GM23338 (cell line): ENCODE measurements around the gene SYNPR. TPM values are rescaled to one million over a fixed set of nuclear protein-coding genes. Genes with fewer than 3 reads are reported as not detected.

ENCODE experiments used
- ATAC-seq: fragments of 200-7000 bp; cut with Tn5 transposase; 3 replicates; pipeline ENCODE4 v1.9.1; 2020
- DNase-seq: peaks from one replicate; pipeline ENCODE4 v3.0.0-alpha.2; 2015; ENCODE audit warnings: low spot score
- H2AFZ ChIP-seq: fragments of 200-600 bp; sonication (generic); 2 replicates; pipeline ENCODE4 v1.8.0; 2016; ENCODE audit warnings: antibody characterized with exemption, mild to moderate bottlenecking, moderate library complexity
- H3F3A ChIP-seq: fragments of 200-600 bp; sonication (generic); replicated peaks from 2 replicates; pipeline ENCODE4 v1.8.0; 2017; ENCODE audit warnings: antibody characterized with exemption, mixed run types, low read depth
- H3K27ac ChIP-seq: fragments of 200-600 bp; sonication (generic); 2 replicates; pipeline ENCODE4 v1.6.1; 2016; ENCODE audit warnings: low read depth
- H3K27me3 ChIP-seq: fragments of 200-600 bp; sonication (generic); 2 replicates; pipeline ENCODE4 v1.8.0; 2016; ENCODE audit warnings: mild to moderate bottlenecking, mixed run types, moderate library complexity; ENCODE audit not compliant: insufficient read depth
- H3K36me3 ChIP-seq: fragments of 200-600 bp; sonication (generic); 2 replicates; pipeline ENCODE4 v1.8.0; 2016; ENCODE audit warnings: mild to moderate bottlenecking; ENCODE audit not compliant: insufficient read depth
- H3K4me1 ChIP-seq: fragments of 200-600 bp; sonication (generic); 2 replicates; pipeline ENCODE4 v1.8.0; 2016; ENCODE audit warnings: mild to moderate bottlenecking, moderate library complexity; ENCODE audit not compliant: insufficient read depth
- H3K4me2 ChIP-seq: fragments of 200-600 bp; sonication (generic); 2 replicates; pipeline ENCODE4 v1.7.1; 2017; ENCODE audit warnings: mixed run types
- H3K4me3 ChIP-seq: fragments of 200-600 bp; sonication (generic); 2 replicates; pipeline ENCODE4 v1.6.1; 2016; ENCODE audit warnings: mixed run types
- H3K79me2 ChIP-seq: fragments of 200-600 bp; sonication (generic); replicated peaks from 2 replicates; pipeline ENCODE4 v1.8.0; 2017; ENCODE audit warnings: mild to moderate bottlenecking; ENCODE audit not compliant: insufficient read depth
- H3K9me2 ChIP-seq: fragments of 200-600 bp; sonication (generic); 2 replicates; pipeline ENCODE4 v1.8.0; 2017; ENCODE audit not compliant: insufficient read depth
- H4K20me1 ChIP-seq: fragments of 200-600 bp; sonication (generic); replicated peaks from 2 replicates; pipeline ENCODE4 v1.8.0; 2017; ENCODE audit warnings: mild to moderate bottlenecking; ENCODE audit not compliant: insufficient read depth
- H3K27ac Mint-ChIP-seq: 2 replicates; pipeline ENCODE4 v1.8.0; 2020; ENCODE audit warnings: inconsistent platforms, mild to moderate bottlenecking, moderate library complexity, mixed read lengths
- H3K27me3 Mint-ChIP-seq: 3 replicates; pipeline ENCODE4 v1.8.0; 2022; ENCODE audit warnings: low read depth, mild to moderate bottlenecking, moderate library complexity, mixed read lengths, inconsistent platforms; ENCODE audit not compliant: insufficient read depth, poor library complexity
- H3K36me3 Mint-ChIP-seq: 3 replicates; pipeline ENCODE4 v1.8.0; 2021; ENCODE audit warnings: low read depth, mild to moderate bottlenecking, inconsistent platforms, moderate library complexity, mixed read lengths
- H3K4me1 Mint-ChIP-seq: 3 replicates; pipeline ENCODE4 v1.8.0; 2020; ENCODE audit warnings: mild to moderate bottlenecking, inconsistent platforms, mixed read lengths
- H3K4me3 Mint-ChIP-seq: 3 replicates; pipeline ENCODE4 v1.8.0; 2021; ENCODE audit warnings: moderate library complexity, mild to moderate bottlenecking, inconsistent platforms, mixed read lengths
- H3K9me3 Mint-ChIP-seq: 3 replicates; pipeline ENCODE4 v1.8.0; 2020; ENCODE audit warnings: moderate library complexity, mild to moderate bottlenecking, inconsistent platforms, mixed read lengths
- CTCF ChIP-seq, 2 experiments: fragments of 200-600 bp in 1 of 2; sonication (generic) in 1 of 2; conservative IDR thresholded peaks; 2 replicates each; pipeline versions ENCODE4 v1.5.1 to v1.6.1; 2016 to 2017; ENCODE audit warnings: antibody characterized with exemption in 2 of 2, low read depth in 2 of 2, mild to moderate bottlenecking in 2 of 2, moderate library complexity in 1 of 2
- ETS1 ChIP-seq: IDR thresholded peaks from 2 replicates; pipeline ENCODE4 v1.6.1; 2016; ENCODE audit warnings: antibody characterized with exemption
- EZH2phosphoT487 ChIP-seq: fragments of 200-600 bp; sonication (generic); IDR thresholded peaks from one replicate; pipeline ENCODE4 v1.8.1; 2018; ENCODE audit warnings: antibody characterized with exemption; ENCODE audit not compliant: unreplicated experiment
- POLR2AphosphoS5 ChIP-seq: IDR thresholded peaks from 2 replicates; pipeline ENCODE4 v1.6.1; 2016; ENCODE audit warnings: antibody characterized with exemption, low read depth
- REST ChIP-seq: IDR thresholded peaks from one replicate; pipeline ENCODE4 v1.6.1; 2018; ENCODE audit warnings: antibody characterized with exemption; ENCODE audit not compliant: unreplicated experiment
- STAT1 ChIP-seq: IDR thresholded peaks from one replicate; pipeline ENCODE4 v1.6.1; 2016; ENCODE audit warnings: antibody characterized with exemption; ENCODE audit not compliant: unreplicated experiment
- polyA plus RNA-seq: library from polyadenylated mRNA; unstranded; fragments of >200 nt; fragmentation: Nextera tagmentation; extraction: Ambion mirVana; gene quantifications from 2 replicates; pipeline ENCODE4 v1.2.1, GENCODE V29; 2016
- total RNA-seq: library from RNA; depleted of rRNA; stranded (reverse); fragments of >200 nt; shearing (Covaris generic); gene quantifications from 2 replicates; pipeline ENCODE4 v1.2.3, GENCODE V29; 2014

Gene SYNPR
- total and polyA plus RNA-seq, 2 experiments from 2014 or later: 0.38 to 0.55 TPM

- no peak overlapping the region for H3K4me2 ChIP-seq
- ATAC-seq (peak; percentile 82), DNase-seq (peak; percentile 44)
- H3K27ac ChIP-seq: no peak overlapping the region
- no peak for TF ChIP-seq REST
- TF ChIP-seq CTCF (conservative IDR thresholded peaks at IDR 0.05; ENCODE audit: low read depth in 2 of 2): peak; percentile 63 to 90
- no peaks in the 10 kb centered on the region for H3K79me2 ChIP-seq
- peaks cover 4% of the 10 kb centered on the region; the same call in 1 of the 2 replicates for H3K4me1 ChIP-seq
- H3K9me2 ChIP-seq: no peaks in the 10 kb centered on the region
- H3K36me3 ChIP-seq: no peaks in the 10 kb centered on the region
- no peaks in the 10 kb centered on the region for H3F3A ChIP-seq
- no peak overlapping the region for H3K4me3 Mint-ChIP-seq
- H3K36me3 Mint-ChIP-seq: no peaks in the 10 kb centered on the region
- H4K20me1 ChIP-seq: no peaks in the 10 kb centered on the region
- H3K27ac Mint-ChIP-seq: no peak overlapping the region
- H2AFZ ChIP-seq: no peak overlapping the region
- H3K9me3 Mint-ChIP-seq: peaks cover 3% of the 10 kb centered on the region; the same call in 1 of the 3 replicates
- peaks cover 8% of the 10 kb centered on the region; the same call in 2 of the 3 replicates for H3K4me1 Mint-ChIP-seq
- H3K4me3 ChIP-seq: no peak overlapping the region
- no peaks in the 10 kb centered on the region for H3K27me3 ChIP-seq
- no peaks in the 10 kb centered on the region for H3K27me3 Mint-ChIP-seq
Measured at GRCh38 chr3:63565220-63565619, 287.1 kb downstream of the SYNPR start.

GRCh38 chr3:63571682-63572081, 293.6 kb downstream of the SYNPR start:
- Histone ChIP-seq H3K27me3 (no peaks in the 10 kb centered on the region), H3K79me2 (no peaks in the 10 kb centered on the region), H3K4me2 (no peak overlapping the region), H3K4me3 (no peak overlapping the region), H4K20me1 (no peaks in the 10 kb centered on the region), H3K9me2 (peaks cover 2% of the 10 kb centered on the region; the same call in 1 of the 2 replicates), H3K36me3 (no peaks in the 10 kb centered on the region), H2AFZ (no peak overlapping the region), H3K27ac (no peak overlapping the region), H3F3A (no peaks in the 10 kb centered on the region), H3K4me1 (peaks cover 30% of the 10 kb centered on the region)
- DNase-seq: no peak
- no peaks in the 10 kb centered on the region for H3K27me3 Mint-ChIP-seq
- H3K36me3 Mint-ChIP-seq: no peaks in the 10 kb centered on the region
- H3K4me1 Mint-ChIP-seq: peaks cover 46% of the 10 kb centered on the region
- no peak overlapping the region for H3K27ac Mint-ChIP-seq
- no peak overlapping the region for H3K4me3 Mint-ChIP-seq
- no peak for ATAC-seq
- no peaks in the 10 kb centered on the region for H3K9me3 Mint-ChIP-seq
- TF ChIP-seq CTCF (conservative IDR thresholded peaks at IDR 0.05; ENCODE audit: low read depth in 2 of 2): no peak
- no peak for TF ChIP-seq EZH2phosphoT487
- no peak for TF ChIP-seq REST
- no peak for TF ChIP-seq STAT1
- TF ChIP-seq ETS1: no peak
- no peak for TF ChIP-seq POLR2AphosphoS5
